WI38 (cell line): ENCODE data around the gene TUFT1.

ENCODE experiments used
- H3K4me3 ChIP-seq: 2 replicates; pipeline ENCODE4 v1.5.1; 2011; ENCODE audit warnings: low read depth, mild to moderate bottlenecking, control low read depth, low read length
- CTCF ChIP-seq: IDR thresholded peaks from 2 replicates; pipeline ENCODE4 v1.5.1; 2012; ENCODE audit warnings: low read depth, mild to moderate bottlenecking, control low read depth, low read length

TUFT1 gene

GRCh38 chr1:151540021-151540981 lies at the start of gene TUFT1:
Gene TUFT1 (plus strand): TSS chr1:151540309. CDS start chr1:151540367, 58 bp downstream.
- no peak for TF ChIP-seq CTCF
- H3K4me3 ChIP-seq = peak within 1 kb of the TSS; percentile 89

GRCh38 chr1:151491641-151492040 lies 48.5 kb upstream of the TUFT1 start:
- H3K4me3 ChIP-seq = no peak overlapping the region
- no peak for TF ChIP-seq CTCF

GRCh38 chr1:151492120-151492519 lies 48.0 kb upstream of the TUFT1 start:
- TF ChIP-seq CTCF = no peak
- H3K4me3 ChIP-seq = no peak overlapping the region

GRCh38 chr1:151493042-151493441 lies 47.1 kb upstream of the TUFT1 start:
- no peak for TF ChIP-seq CTCF
- no peak overlapping the region for H3K4me3 ChIP-seq

- no peak overlapping the region for H3K4me3 ChIP-seq
- no peak for TF ChIP-seq CTCF
Measured at GRCh38 chr1:151494741-151495281, 45.3 kb upstream of the TUFT1 start.

GRCh38 chr1:151495316-151495715 lies 44.8 kb upstream of the TUFT1 start:
- TF ChIP-seq CTCF = no peak
- no peak overlapping the region for H3K4me3 ChIP-seq

GRCh38 chr1:151499365-151499764 lies 40.7 kb upstream of the TUFT1 start:
- no peak overlapping the region for H3K4me3 ChIP-seq
- TF ChIP-seq CTCF = no peak
